Common myeloid progenitor, CD34-positive (primary cell): Measurements from ENCODE around the gene ADAMTS14.

Experiments used
- CTCF ChIA-PET: fragments of 350-600 bp; sonication (Branson Sonifier 250); formaldehyde crosslinking; loops from one replicate; lab custom pipeline; 2021; ENCODE audit warnings: antibody characterized with exemption; lab: Charles Lee
- POLR2A ChIA-PET: fragments of 350-600 bp; sonication (Branson Sonifier 250); formaldehyde crosslinking; loops from one replicate; lab custom pipeline; 2021; ENCODE audit warnings: antibody characterized with exemption; lab: Charles Lee
- DNase-seq, 3 donors: peaks; one replicate each; pipeline versions ENCODE4 v3.0.0 to v3.0.0-alpha.2; 2013
- H3K27ac ChIP-seq, 2 experiments: 1 replicate in 1 of 2; 2 replicates in 1 of 2; pipeline ENCODE4 v1.7.0; 2013; ENCODE audit warnings: inconsistent platforms in 2 of 2, low read length in 2 of 2, mild to moderate bottlenecking in 2 of 2, low read depth in 1 of 2, moderate library complexity in 1 of 2; ENCODE audit not compliant: severe bottlenecking in 2 of 2, insufficient read depth in 1 of 2, poor library complexity in 1 of 2
- H3K27me3 ChIP-seq, 5 experiments: replicated peaks in 2 of 5; 1 replicate in 3 of 5; 2 replicates in 2 of 5; pipeline versions ENCODE4 v1.6.1 to v1.7.0; 2013; ENCODE audit warnings: low read length in 4 of 5, mild to moderate bottlenecking in 2 of 5, moderate library complexity in 2 of 5, inconsistent platforms in 1 of 5; ENCODE audit not compliant: insufficient read depth in 5 of 5, control insufficient read depth in 4 of 5
- H3K36me3 ChIP-seq, 4 experiments: 1 replicate in 2 of 4; 2 replicates in 2 of 4; pipeline versions ENCODE4 v1.6.1 to v1.7.0; 2013; ENCODE audit warnings: low read length in 3 of 4, control low read depth in 1 of 4, mild to moderate bottlenecking in 1 of 4; ENCODE audit not compliant: control insufficient read depth in 4 of 4, insufficient read depth in 4 of 4
- H3K4me1 ChIP-seq, 4 experiments: 1 replicate in 3 of 4; 2 replicates in 1 of 4; pipeline versions ENCODE4 v1.6.1 to v1.7.1; 2013; ENCODE audit warnings: low read length in 3 of 4, mild to moderate bottlenecking in 3 of 4, control low read depth in 1 of 4, inconsistent platforms in 1 of 4, moderate library complexity in 1 of 4; ENCODE audit not compliant: control insufficient read depth in 4 of 4, insufficient read depth in 4 of 4; ENCODE audit errors: control extremely low read depth in 1 of 4
- H3K4me3 ChIP-seq, 7 experiments: 1 replicate in 4 of 7; 2 replicates in 3 of 7; pipeline versions ENCODE4 v1.5.1 to v1.7.0; 2013; ENCODE audit warnings: mild to moderate bottlenecking in 7 of 7, low read length in 6 of 7, moderate library complexity in 6 of 7, inconsistent platforms in 2 of 7, low read depth in 2 of 7, control low read depth in 1 of 7; ENCODE audit not compliant: insufficient read depth in 4 of 7, control insufficient read depth in 1 of 7; ENCODE audit errors: extremely low read depth in 1 of 7
- H3K9me3 ChIP-seq, 5 experiments: 1 replicate in 4 of 5; 2 replicates in 1 of 5; pipeline versions ENCODE4 v1.6.1 to v1.7.1; 2013; ENCODE audit warnings: low read length in 4 of 5, mild to moderate bottlenecking in 2 of 5, inconsistent platforms in 1 of 5, low read depth in 1 of 5, moderate library complexity in 1 of 5; ENCODE audit not compliant: control insufficient read depth in 4 of 5, insufficient read depth in 2 of 5; ENCODE audit errors: control extremely low read depth in 1 of 5
- WGBS: methylation state at CpG from one replicate; pipeline ENCODE4 v1.1.5; 2013; ENCODE audit not compliant: insufficient coverage; 5-methylcytosine and 5-hydroxymethylcytosine counted together

Gene ADAMTS14

DNA sequence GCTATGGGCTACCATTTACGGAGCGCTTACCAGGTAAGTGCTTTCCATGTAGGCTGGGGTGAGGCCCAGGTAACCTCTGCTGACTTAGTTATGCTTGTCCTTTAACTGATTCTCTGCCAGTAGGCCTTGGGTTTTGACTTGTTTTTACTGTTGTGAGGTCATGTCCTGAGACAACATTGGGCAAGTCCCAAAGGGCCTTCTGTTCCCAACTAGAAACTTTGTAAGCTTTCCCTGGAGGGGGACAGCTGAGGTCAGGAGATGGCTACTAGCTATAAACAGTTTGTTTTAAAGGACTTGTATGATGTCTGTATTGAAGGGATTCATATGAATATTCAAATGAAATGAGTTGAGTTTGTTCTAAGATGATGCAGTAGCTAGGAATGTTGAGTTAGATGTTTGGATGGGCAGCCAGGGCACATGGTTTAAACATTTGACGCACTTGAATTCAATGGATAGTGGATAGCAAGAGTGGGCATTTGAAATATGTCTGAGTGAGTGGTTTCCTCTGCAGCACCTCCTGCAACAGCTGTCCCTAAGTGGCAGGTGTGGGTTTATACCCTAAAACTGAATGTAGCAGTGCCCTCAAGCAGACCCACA, 133.4 kb downstream of the ADAMTS14 start:
- H3K27ac ChIP-seq, result no peak overlapping the region
- DNase-seq, result no peak
- no peaks in the 10 kb centered on the region for H3K9me3 ChIP-seq
- peaks cover 0 to 18% (median 8%) of the 10 kb centered on the region in 4 experiments for H3K4me1 ChIP-seq
- H3K36me3 ChIP-seq, result no peaks in the 10 kb centered on the region
- ChIA-PET POLR2A (no interaction called here), CTCF (interaction anchor here (0.8 to 1.7 kb wide), 3 partner anchors 9 to 11 kb away, joined by 3 to 5 read pairs (median 5); no protein-coding TSS in a partner anchor)
- no peak overlapping the region for H3K4me3 ChIP-seq
- no peaks in the 10 kb centered on the region for H3K27me3 ChIP-seq
- 100% methylated on average over 3 of the region's 3 CpGs for WGBS

DNA sequence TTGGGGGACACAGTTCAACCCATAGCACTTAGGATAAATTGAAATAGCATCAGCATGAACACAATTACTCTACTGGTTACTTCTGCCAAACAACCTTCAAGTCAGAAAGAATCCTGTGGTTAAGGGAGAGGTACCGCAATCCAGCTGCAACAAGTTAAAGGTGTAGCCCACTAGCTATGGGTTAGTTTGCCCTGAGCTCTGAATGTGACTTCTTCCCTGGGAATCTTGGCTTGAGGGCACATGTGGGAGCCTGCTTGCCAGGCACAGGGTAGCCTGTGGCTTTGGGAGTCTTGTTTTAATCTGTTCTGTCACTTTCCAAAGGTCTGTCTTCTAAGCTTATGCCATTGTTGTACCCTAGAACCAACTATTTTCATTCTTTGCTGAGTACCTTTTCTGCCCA, 134.5 kb downstream of the ADAMTS14 start:
- no peak overlapping the region for H3K4me3 ChIP-seq
- WGBS, result no CpG with 5 or more reads among the region's 1 CpG
- H3K36me3 ChIP-seq, result no peaks in the 10 kb centered on the region
- ChIA-PET CTCF (interaction anchor here (0.9 to 1.7 kb wide), 7 partner anchors 8 to 258 kb away, joined by 3 to 5 read pairs (median 3); no protein-coding TSS in a partner anchor), POLR2A (no interaction called here)
- no peak overlapping the region for H3K27ac ChIP-seq
- H3K27me3 ChIP-seq, result no peaks in the 10 kb centered on the region
- no peak for DNase-seq
- H3K4me1 ChIP-seq, result peaks cover 0 to 18% (median 8%) of the 10 kb centered on the region in 4 experiments
- no peaks in the 10 kb centered on the region for H3K9me3 ChIP-seq

DNA sequence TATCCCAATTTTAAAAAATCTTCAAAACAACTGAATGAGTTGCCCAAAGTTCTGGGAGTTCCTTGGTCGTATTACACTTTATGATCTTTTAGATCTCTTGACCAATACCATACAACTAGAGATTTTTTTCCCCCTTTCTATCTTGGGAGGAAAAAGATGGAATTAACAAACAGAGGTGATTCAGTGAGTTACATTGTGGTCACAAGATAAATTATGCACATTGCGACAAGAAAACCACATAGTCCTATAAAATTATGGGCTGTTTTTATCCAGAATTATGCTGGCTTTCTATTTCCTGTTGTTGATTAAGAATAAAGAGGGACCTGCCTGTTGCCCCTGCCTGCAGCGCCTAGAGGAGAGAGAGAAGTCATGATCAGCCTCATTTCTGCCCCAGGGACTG, 135.2 kb downstream of the ADAMTS14 start:
- H3K27me3 ChIP-seq, result no peaks in the 10 kb centered on the region
- peak in 2 of 3 donors; percentile 30 to 33 for DNase-seq
- peaks cover 0 to 18% (median 8%) of the 10 kb centered on the region in 4 experiments for H3K4me1 ChIP-seq
- no CpG with 5 or more reads among the region's 3 CpGs for WGBS
- CTCF ChIA-PET, result interaction anchor here (0.9 to 1.6 kb wide), 4 partner anchors 9 to 258 kb away, joined by 3 to 4 read pairs (median 3); no protein-coding TSS in a partner anchor
- H3K4me3 ChIP-seq, result peak overlapping the region in 1 of 7 experiments; percentile 20
- H3K27ac ChIP-seq, result no peak overlapping the region
- no peaks in the 10 kb centered on the region for H3K36me3 ChIP-seq
- POLR2A ChIA-PET, result no interaction called here
- H3K9me3 ChIP-seq, result no peaks in the 10 kb centered on the region

DNA sequence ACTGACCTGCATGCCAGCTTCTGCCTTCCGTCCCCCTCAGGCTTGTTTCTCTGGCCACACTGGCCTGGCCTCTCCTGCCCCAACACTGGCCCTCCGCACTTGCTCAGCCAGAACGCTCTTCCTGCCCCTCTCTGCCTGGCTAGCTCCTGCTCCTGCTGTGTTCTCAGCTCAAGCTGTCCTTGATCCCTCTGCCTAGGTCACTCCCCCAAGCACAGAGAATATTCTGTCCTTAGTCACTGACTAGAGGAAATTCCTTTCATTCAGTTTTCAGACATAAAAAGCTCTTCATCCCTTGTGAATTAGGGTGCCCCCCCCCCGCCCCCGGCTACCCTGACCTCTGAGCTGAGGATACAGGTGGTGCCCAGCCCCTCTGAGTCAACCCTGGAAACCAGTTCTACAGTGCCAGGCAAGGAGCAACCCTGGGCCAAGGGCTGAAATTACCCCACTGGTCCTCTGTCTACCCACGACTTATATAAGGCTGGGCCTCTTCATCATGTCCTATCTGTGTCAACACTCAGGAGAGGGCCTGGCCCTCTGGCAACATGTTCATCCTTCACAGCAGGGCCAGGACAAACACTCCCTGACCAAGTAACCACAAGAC, 136.8 kb downstream of the ADAMTS14 start:
- Histone ChIP-seq H3K27ac (no peak overlapping the region), H3K4me3 (no peak overlapping the region), H3K36me3 (no peaks in the 10 kb centered on the region), H3K4me1 (peaks cover 0 to 18% (median 8%) of the 10 kb centered on the region in 4 experiments), H3K9me3 (no peaks in the 10 kb centered on the region), H3K27me3 (no peaks in the 10 kb centered on the region)
- DNase-seq, result no peak
- CTCF ChIA-PET, result interaction anchor here (1.3 to 1.4 kb wide), 2 partner anchors 13 to 15 kb away, joined by 3 to 4 read pairs; no protein-coding TSS in a partner anchor
- WGBS, result 97% methylated on average over 5 of the region's 6 CpGs
- POLR2A ChIA-PET, result no interaction called here

GRCh38 chr10:70809726-70810125, 137.4 kb downstream of the ADAMTS14 start:
- 100% methylated on average over 1 of the region's 2 CpGs for WGBS
- peaks cover 0 to 18% (median 8%) of the 10 kb centered on the region in 4 experiments for H3K4me1 ChIP-seq
- no peak overlapping the region for H3K4me3 ChIP-seq
- no peak overlapping the region for H3K27ac ChIP-seq
- H3K36me3 ChIP-seq, result no peaks in the 10 kb centered on the region
- no peaks in the 10 kb centered on the region for H3K9me3 ChIP-seq
- no peak for DNase-seq
- CTCF ChIA-PET, result interaction anchor here (1.3 to 1.4 kb wide), 2 partner anchors 12 to 16 kb away, joined by 3 to 4 read pairs; no protein-coding TSS in a partner anchor
- POLR2A ChIA-PET, result no interaction called here
- no peaks in the 10 kb centered on the region for H3K27me3 ChIP-seq

DNA sequence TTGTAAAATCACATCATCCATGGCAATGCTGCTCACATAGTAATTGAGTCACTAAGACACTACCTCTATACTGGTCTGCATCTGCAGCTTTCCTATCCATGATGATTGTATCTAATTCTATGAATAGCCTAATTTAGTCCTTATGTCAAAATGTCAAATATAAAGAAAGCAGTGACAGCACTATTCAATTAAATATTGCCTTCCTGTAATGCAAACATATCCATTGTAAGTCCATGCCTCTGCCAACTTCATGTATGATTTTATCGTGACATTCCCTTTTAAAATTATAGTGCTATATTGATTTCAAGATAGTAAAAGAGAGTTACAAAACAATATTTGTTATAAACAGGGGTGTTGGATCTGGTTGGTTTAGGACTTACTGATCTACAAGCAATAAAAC, 138.7 kb downstream of the ADAMTS14 start:
- CTCF ChIA-PET, result no interaction called here
- no peak overlapping the region for H3K4me3 ChIP-seq
- no peak for DNase-seq
- POLR2A ChIA-PET, result interaction anchor here (0.5 kb wide), 1 partner anchor 52 kb away, joined by 3 read pairs; no protein-coding TSS in a partner anchor
- H3K27ac ChIP-seq, result no peak overlapping the region
- no peaks in the 10 kb centered on the region for H3K36me3 ChIP-seq
- peaks cover 0 to 24% (median 8%) of the 10 kb centered on the region in 4 experiments for H3K4me1 ChIP-seq
- no peaks in the 10 kb centered on the region for H3K9me3 ChIP-seq
- no CpG with 5 or more reads among the region's 1 CpG for WGBS
- H3K27me3 ChIP-seq, result no peaks in the 10 kb centered on the region

- Histone ChIP-seq H3K4me1 (peaks cover 0 to 30% (median 11%) of the 10 kb centered on the region in 4 experiments), H3K27ac (no peak overlapping the region), H3K9me3 (no peaks in the 10 kb centered on the region), H3K36me3 (no peaks in the 10 kb centered on the region), H3K27me3 (no peaks in the 10 kb centered on the region), H3K4me3 (no peak overlapping the region)
- ChIA-PET POLR2A (interaction anchor here (0.5 kb wide), 1 partner anchor 1754 kb away, joined by 3 read pairs; no protein-coding TSS in a partner anchor), CTCF (no interaction called here)
- WGBS, result 100% methylated on average over 1 of the region's 3 CpGs
- DNase-seq, result no peak
Observed at GRCh38 chr10:70811881-70812280, 139.6 kb downstream of the ADAMTS14 start.
